SJSA1 (cell line): ENCODE data around the gene PACRGL. TPM values are rescaled to one million over a fixed set of nuclear protein-coding genes. Genes with fewer than 3 reads are reported as not detected.
"Not testable (repeated sequence)": the region's sequence is repeated elsewhere in the genome, so short reads cannot be mapped to it uniquely, and the experiment has no call there.

ENCODE experiments used
- DNase-seq, 2 experiments: peaks; one replicate each; pipeline ENCODE4 v3.0.0-alpha.2; 2015 to 2020; ENCODE audit warnings: low spot score in 2 of 2, low read depth in 1 of 2
- H3K27ac ChIP-seq: fragments of 250-450 bp; sonication (Bioruptor Pico); 2 replicates; pipeline ENCODE4 v1.5.1; 2020; ENCODE audit warnings: mild to moderate bottlenecking, moderate library complexity
- H3K27me3 ChIP-seq: fragments of 250-450 bp; sonication (Bioruptor Pico); replicated peaks from 2 replicates; pipeline ENCODE4 v1.5.1; 2020; ENCODE audit warnings: mild to moderate bottlenecking, moderate library complexity
- H3K36me3 ChIP-seq: fragments of 250-450 bp; sonication (Bioruptor Pico); 2 replicates; pipeline ENCODE4 v1.5.1; 2020; ENCODE audit warnings: mild to moderate bottlenecking
- H3K4me1 ChIP-seq: fragments of 250-450 bp; sonication (Bioruptor Pico); replicated peaks from 2 replicates; pipeline ENCODE4 v1.6.1; 2021; ENCODE audit warnings: mild to moderate bottlenecking
- H3K4me3 ChIP-seq: fragments of 250-450 bp; sonication (Bioruptor Pico); 2 replicates; pipeline ENCODE4 v1.5.1; 2020; ENCODE audit warnings: mild to moderate bottlenecking
- H3K9me3 ChIP-seq: fragments of 250-450 bp; sonication (Bioruptor Pico); replicated peaks from 2 replicates; pipeline ENCODE4 v1.5.1; 2020; ENCODE audit warnings: mild to moderate bottlenecking
- total RNA-seq: library from RNA; depleted of rRNA; stranded (reverse); fragments of >200 nt; shearing (Covaris generic); gene quantifications from 2 replicates; pipeline ENCODE4 v1.2.3, GENCODE V29; 2014

Gene PACRGL
- total RNA-seq, 1 experiment from 2014 or later: 10.8 TPM

GRCh38 chr4:20683766-20684165 is 16.5 kb upstream of the PACRGL start:
- no peak overlapping the region for H3K4me3 ChIP-seq
- H3K4me1 ChIP-seq: no peaks in the 10 kb centered on the region
- H3K27me3 ChIP-seq: no peaks in the 10 kb centered on the region
- no peak for DNase-seq
- H3K9me3 ChIP-seq: no peaks in the 10 kb centered on the region
- H3K27ac ChIP-seq: no peak overlapping the region
- H3K36me3 ChIP-seq: no peaks in the 10 kb centered on the region

- H3K4me1 ChIP-seq: no peaks in the 10 kb centered on the region
- peak in 1 of 2 experiments; percentile 1 for DNase-seq
These were observed 15.2 kb upstream of the PACRGL start for GRCh38 chr4:20684852-20685763.

GRCh38 chr4:20687864-20688263 is 12.4 kb upstream of the PACRGL start:
- H3K27ac ChIP-seq: no peak overlapping the region
- no peaks in the 10 kb centered on the region for H3K27me3 ChIP-seq
- H3K4me3 ChIP-seq: no peak overlapping the region
- H3K36me3 ChIP-seq: no peaks in the 10 kb centered on the region
- H3K4me1 ChIP-seq: no peaks in the 10 kb centered on the region
- no peaks in the 10 kb centered on the region for H3K9me3 ChIP-seq
- no peak for DNase-seq

More at GRCh38 chr4:20684852-20685763, 15.2 kb upstream of the PACRGL start:
- Histone ChIP-seq H3K27ac (no peak overlapping the region), H3K27me3 (no peaks in the 10 kb centered on the region), H3K36me3 (no peaks in the 10 kb centered on the region), H3K4me3 (no peak overlapping the region), H3K9me3 (no peaks in the 10 kb centered on the region)

GRCh38 chr4:20696815-20697214 is 3.4 kb upstream of the PACRGL start:
- Histone ChIP-seq H3K36me3 (no peaks in the 10 kb centered on the region), H3K9me3 (no peaks in the 10 kb centered on the region), H3K4me3 (no peak overlapping the region), H3K4me1 (no peaks in the 10 kb centered on the region), H3K27ac (no peak overlapping the region), H3K27me3 (no peaks in the 10 kb centered on the region)
- DNase-seq: no peak

- H3K4me3 ChIP-seq: no peak overlapping the region
- DNase-seq: no peak
- H3K27me3 ChIP-seq: no peaks in the 10 kb centered on the region
- no peaks in the 10 kb centered on the region for H3K9me3 ChIP-seq
- no peak overlapping the region for H3K27ac ChIP-seq
- no peaks in the 10 kb centered on the region for H3K4me1 ChIP-seq
- H3K36me3 ChIP-seq: no peaks in the 10 kb centered on the region
These were observed 1.9 kb upstream of the PACRGL start for GRCh38 chr4:20698382-20698781.

- Histone ChIP-seq H3K27me3 (no peaks in the 10 kb centered on the region), H3K4me1 (no peaks in the 10 kb centered on the region), H3K27ac (no peak overlapping the region), H3K9me3 (no peaks in the 10 kb centered on the region), H3K4me3 (no peak overlapping the region), H3K36me3 (no peaks in the 10 kb centered on the region)
- DNase-seq: no peak
These were observed 1.4 kb upstream of the PACRGL start for GRCh38 chr4:20698820-20699219.

GRCh38 chr4:20711335-20711734 is 11.1 kb downstream of the PACRGL start:
- no peak overlapping the region for H3K27ac ChIP-seq
- DNase-seq: no peak
- no peaks in the 10 kb centered on the region for H3K9me3 ChIP-seq
- no peaks in the 10 kb centered on the region for H3K27me3 ChIP-seq
- no peak overlapping the region for H3K4me3 ChIP-seq
- H3K36me3 ChIP-seq: no peaks in the 10 kb centered on the region
- no peaks in the 10 kb centered on the region for H3K4me1 ChIP-seq

GRCh38 chr4:20723019-20723418 is 22.8 kb downstream of the PACRGL start:
- H3K9me3 ChIP-seq: no peaks in the 10 kb centered on the region
- H3K4me3 ChIP-seq: no peak overlapping the region
- H3K27ac ChIP-seq: no peak overlapping the region
- no peaks in the 10 kb centered on the region for H3K36me3 ChIP-seq
- DNase-seq: no peak
- H3K27me3 ChIP-seq: no peaks in the 10 kb centered on the region
- H3K4me1 ChIP-seq: no peaks in the 10 kb centered on the region

GRCh38 chr4:20723463-20723862 is 23.2 kb downstream of the PACRGL start:
- no peaks in the 10 kb centered on the region for H3K36me3 ChIP-seq
- H3K4me1 ChIP-seq: no peaks in the 10 kb centered on the region
- no peak for DNase-seq
- H3K27me3 ChIP-seq: no peaks in the 10 kb centered on the region
- H3K27ac ChIP-seq: no peak overlapping the region
- no peaks in the 10 kb centered on the region for H3K9me3 ChIP-seq
- no peak overlapping the region for H3K4me3 ChIP-seq

GRCh38 chr4:20724915-20725314 is 24.7 kb downstream of the PACRGL start:
- no peak overlapping the region for H3K4me3 ChIP-seq
- no peak overlapping the region for H3K27ac ChIP-seq
- no peaks in the 10 kb centered on the region for H3K4me1 ChIP-seq
- no peak for DNase-seq
- H3K9me3 ChIP-seq: no peaks in the 10 kb centered on the region
- H3K36me3 ChIP-seq: no peaks in the 10 kb centered on the region
- H3K27me3 ChIP-seq: no peaks in the 10 kb centered on the region

GRCh38 chr4:20735931-20736330 is 35.7 kb downstream of the PACRGL start:
- Histone ChIP-seq H3K36me3 (no peaks in the 10 kb centered on the region), H3K4me3 (no peak overlapping the region), H3K4me1 (no peaks in the 10 kb centered on the region), H3K9me3 (no peaks in the 10 kb centered on the region), H3K27ac (no peak overlapping the region), H3K27me3 (no peaks in the 10 kb centered on the region)
- DNase-seq: no peak

GRCh38 chr4:20746000-20746399 is 45.7 kb downstream of the PACRGL start:
- not testable (repeated sequence) for DNase-seq, H3K27ac ChIP-seq, H3K36me3 ChIP-seq, H3K27me3 ChIP-seq, H3K4me1 ChIP-seq, H3K4me3 ChIP-seq, H3K9me3 ChIP-seq

- H3K4me1 ChIP-seq: no peaks in the 10 kb centered on the region
- DNase-seq: no peak
These were observed 52.4 kb downstream of the PACRGL start for GRCh38 chr4:20752641-20753040.

GRCh38 chr4:20754036-20754435 is 53.8 kb downstream of the PACRGL start:
- no peaks in the 10 kb centered on the region for H3K27me3 ChIP-seq
- H3K27ac ChIP-seq: no peak overlapping the region
- H3K36me3 ChIP-seq: no peaks in the 10 kb centered on the region
- no peaks in the 10 kb centered on the region for H3K9me3 ChIP-seq
- H3K4me3 ChIP-seq: no peak overlapping the region
- no peaks in the 10 kb centered on the region for H3K4me1 ChIP-seq
- DNase-seq: no peak

More at GRCh38 chr4:20752641-20753040, 52.4 kb downstream of the PACRGL start:
- Histone ChIP-seq H3K27ac (no peak overlapping the region), H3K27me3 (no peaks in the 10 kb centered on the region), H3K9me3 (no peaks in the 10 kb centered on the region), H3K36me3 (no peaks in the 10 kb centered on the region), H3K4me3 (no peak overlapping the region)
